Activated T-cell treated with anti-CD3 and anti-CD28 coated beads for 1 hour (primary cell): ENCODE results near the gene GPBP1L1.
"Not testable (repeated sequence)": the region's sequence is repeated elsewhere in the genome, so short reads cannot be mapped to it uniquely, and the experiment has no call there.

Source experiments
- DNase-seq: peaks from one replicate; pipeline ENCODE4 v3.0.0-alpha.2; 2020; ENCODE audit warnings: low read depth

Gene GPBP1L1

DNA sequence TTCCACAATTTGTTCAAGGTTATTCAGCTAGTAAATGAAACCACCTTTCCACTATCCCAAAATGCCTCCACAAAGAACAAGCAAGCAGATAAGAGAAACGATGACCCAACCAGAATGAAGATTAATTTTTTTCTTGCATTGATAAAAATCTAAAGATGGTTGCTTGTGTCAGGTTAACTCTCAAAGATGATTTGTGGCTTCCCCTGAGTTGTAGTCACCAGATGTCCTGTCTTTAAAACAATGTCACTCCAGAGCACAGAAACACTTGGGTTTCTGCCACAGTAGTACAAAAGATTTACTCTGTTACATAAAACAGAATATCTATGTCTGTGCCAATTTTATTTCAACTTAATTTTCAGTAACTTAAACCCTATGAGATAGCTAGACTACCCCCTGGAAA lies 51.1 kb downstream of the GPBP1L1 start:
- no peak for DNase-seq

DNA sequence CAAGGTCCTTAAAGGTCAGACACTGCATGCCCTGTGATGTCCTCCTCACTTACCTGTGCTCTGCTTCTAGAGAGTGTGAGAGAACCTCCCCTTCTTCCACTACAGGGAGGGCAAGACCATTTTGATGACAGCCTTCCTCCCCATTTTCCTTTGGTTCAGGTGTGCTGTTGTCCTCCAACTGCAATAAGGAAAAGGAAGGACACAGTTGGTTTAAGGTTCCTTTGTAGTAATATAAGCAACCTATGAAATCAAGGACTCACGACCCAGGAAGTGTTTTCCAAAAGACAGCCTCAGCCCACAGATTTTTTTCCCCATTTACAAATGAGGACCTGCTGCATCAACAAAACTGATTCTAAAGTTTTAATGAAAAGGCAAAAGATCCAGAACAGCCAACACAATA lies 55.9 kb downstream of the GPBP1L1 start:
- no peak for DNase-seq

DNA sequence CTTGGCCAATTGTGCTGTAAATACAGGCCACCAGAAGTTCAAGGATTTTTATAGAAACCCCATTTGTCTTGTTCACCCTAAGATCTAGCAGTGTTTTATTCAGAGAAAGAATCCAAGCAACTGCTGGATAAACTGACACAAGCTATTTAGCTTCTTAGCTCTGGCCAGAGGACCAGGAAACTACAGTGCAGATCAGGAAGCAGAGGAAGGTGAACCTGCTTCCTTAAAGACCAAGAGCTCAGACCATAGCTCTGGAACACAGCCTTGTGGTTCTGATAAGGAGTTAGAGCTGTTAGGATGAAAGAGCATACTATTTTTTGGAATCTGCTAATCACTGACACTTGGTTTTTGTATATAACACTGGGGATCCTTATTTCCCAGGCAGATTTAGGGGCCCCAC lies 57.3 kb downstream of the GPBP1L1 start:
- no peak for DNase-seq

DNA sequence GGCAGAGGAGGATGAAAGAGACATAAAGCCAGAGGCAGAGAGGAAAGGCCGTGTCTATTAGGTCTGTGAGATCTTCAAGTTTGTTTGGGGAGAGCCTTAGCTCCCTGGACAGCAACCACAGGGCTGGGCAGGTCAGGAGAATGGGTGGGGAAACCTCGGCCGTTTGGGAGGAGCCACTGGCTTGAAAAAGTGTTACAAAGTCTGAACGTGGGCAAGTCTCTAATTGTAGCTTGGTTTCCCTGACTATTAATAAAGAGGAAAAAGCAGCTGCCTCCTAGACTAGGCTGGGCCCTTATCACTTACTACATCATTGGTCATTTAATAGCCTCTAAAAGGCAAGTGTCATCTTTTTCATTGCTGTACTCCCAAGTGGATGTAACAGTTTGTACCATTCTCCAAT lies 62.4 kb downstream of the GPBP1L1 start, which contains the start of gene CCDC17:
Gene CCDC17 (minus strand): TSS at position 83 of the 400 bp plus-strand sequence. CDS start 145 bp downstream, outside the sequence.
- DNase-seq, result no peak

DNA sequence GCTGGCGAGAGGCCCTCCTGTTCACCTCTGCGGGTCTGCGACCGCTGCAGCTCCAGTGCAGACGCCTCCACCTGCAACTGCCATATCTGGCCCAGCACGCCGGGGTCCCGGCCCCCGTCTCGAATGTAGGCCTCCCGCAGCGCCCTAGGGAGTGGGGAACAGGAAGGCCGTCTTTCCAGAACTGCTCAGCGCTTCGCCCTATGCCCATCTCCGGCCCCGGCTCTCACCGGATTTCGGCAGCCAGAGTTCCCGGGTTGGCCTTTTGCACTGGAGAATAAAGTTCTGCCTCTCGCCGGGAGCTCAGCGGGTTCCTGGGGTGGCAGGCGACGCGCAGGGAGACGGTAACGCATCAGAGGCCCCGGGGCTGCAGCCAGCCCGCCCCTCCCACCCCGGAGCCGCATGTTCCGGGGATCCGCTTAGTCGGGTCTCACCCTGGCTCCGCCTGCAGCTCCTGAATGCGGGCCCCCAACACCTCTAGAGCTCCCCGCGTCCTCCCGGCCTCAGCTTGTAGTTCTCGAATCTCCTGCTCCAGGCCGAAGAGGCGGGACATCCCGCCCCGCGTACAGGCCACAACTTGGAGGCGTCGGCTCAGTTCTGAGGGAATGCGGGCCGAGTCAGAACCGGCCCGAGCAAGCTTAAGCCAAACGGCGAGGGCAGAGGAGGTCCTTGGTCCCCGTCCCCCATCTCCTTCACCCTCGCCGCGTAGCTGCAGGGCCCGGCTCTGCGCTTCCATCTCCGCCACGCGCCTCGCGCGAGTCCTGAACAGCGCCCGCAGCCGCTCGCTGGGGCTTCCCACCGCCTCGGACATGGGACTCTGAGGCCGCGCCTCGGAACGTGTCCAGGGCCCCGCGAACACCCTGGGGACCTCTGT lies 63.6 kb downstream of the GPBP1L1 start:
- DNase-seq, result no peak

DNA sequence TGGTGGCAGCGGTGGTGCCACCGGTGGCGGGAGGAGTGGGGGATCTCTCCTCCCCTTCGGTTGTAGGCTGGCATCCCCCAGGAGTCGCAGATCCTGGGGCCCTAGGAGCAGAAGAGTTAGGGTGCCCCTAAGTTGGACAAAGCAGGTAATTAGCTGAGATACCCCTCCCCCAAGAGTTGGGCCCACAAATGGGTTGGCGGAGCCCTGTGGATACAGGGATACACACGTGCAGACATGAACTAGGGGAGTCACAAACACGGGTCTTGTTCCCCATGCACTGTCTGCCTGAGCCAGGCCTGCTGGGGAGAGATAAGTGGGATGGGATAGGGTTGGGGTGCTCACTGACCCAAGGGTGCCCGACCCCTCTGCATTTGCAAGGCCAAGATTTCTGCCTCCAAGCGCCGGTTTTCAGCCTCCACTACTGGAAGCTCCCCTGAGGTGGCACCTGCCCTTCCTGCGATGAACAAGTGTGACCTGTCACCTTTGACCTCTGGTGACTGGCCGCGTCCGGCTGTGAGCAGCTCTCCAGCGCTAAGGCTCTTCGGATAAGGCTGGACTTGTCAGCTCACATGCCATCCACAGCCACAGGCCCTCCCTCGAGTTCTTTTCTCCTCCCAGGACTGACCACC lies 64.3 kb downstream of the GPBP1L1 start:
- no peak for DNase-seq

DNA sequence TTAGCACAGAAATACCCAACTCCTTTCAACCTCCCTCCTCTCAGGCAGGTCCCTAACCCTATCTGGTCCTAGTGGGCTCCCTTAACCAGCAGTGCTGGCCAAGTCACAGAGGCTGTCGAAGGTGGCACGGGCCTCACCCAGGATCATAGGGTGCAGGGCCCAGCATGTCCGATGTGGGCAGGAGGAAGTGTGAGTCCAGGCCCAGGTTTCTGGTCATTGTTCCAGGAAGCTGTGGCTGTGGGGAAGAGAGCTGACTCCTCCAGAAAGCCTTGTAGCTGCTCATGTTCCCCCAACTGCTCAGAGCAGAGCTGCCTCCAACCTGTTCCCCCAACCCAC lies 64.9 kb downstream of the GPBP1L1 start:
- DNase-seq, result no peak

DNA sequence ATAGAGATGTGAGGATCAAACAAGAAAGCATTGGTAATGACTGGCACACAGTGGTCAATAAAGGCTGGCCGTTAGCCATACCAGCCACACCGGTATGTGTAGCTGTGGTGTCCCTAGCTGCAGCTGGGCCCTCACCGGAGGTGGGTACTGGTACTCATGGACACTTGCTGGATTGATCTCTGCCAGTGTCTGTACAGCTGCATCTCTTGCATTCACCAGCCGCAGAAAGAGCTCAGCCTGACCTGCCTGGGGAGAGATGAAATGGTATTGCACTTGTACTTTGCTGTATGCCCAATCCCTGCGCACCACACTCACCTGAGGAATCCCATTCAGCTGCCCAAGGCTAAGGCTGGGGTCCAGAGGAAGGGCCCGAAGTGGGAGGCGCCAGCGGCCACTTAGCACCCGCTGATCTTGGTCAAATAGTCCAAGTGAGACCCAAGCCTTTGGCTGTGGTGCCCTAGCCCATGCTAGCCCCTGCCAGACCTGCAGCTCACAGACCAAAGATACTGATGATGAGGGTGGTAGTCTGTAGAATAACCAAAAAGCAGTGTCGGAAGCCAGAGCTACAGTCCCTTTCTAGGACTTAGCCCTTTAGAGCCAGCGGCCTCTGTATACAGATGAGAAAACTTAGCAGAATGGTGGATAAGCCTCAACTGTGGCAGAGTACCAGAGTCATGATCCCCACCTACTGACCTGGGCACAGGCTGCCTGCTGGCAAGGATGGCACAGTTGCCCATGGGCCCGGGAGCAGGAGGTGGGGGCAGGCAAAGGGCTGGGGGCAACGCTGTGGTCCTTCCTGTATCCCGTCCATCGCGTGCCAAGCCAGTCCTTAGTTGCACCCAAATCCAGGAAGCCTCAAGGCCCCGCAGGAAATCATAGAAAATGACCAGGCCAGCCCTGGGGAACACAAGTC lies 65.5 kb downstream of the GPBP1L1 start:
- no peak for DNase-seq

DNA sequence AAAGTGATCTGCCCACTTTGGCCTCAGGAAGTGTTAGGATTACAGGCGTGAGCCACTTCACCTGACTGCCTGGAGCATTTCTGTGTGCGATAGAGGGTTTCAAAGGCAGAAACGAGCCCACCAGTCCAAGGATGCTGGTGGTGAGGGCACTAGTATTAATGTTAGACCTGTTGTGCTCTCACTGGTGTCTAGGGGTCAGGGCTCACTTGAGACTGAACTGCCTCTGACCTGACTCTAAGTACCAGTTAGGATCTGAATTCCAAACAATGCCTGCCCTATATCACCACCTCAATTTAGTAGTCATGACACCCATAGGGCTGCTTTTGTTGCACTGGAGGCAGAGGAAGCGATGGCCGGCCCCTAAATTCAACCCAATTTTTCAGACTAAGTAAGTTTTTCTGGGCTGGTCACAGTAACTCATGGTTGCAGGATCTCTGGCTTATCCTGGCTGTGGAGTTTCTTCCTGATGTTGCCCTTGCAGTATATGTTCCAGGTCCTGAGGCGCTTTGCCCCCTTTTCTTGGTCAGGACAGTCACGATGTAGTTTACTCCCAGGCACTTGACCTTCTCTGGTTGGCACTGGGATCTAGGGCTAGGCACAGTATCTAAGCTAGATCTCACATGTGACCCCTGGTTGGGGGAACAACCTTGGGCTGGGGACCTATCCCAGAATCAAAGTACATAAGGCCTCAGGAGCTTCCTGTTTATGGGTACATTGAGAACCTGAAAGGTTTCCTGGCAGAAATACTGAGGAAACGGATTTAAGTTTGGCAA lies 67.0 kb downstream of the GPBP1L1 start:
- no peak for DNase-seq

DNA sequence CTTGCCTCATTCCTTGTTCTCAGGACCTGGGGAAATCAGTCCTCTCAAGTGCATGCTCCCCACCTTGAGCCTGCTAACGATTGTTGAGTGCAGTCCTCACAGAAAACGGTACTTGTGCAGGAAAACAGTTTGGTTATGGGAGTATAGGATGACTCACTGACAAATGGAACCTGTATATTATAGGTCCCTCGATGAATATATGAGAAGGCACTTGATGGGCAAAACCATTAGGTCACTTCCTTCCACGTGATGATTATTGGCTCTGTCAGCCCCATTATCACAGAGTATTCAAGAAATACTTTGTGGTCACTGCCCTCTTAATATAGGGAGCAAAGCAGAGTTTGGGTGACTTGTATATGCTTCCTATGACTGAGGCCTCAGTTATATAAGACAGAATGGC lies 68.7 kb downstream of the GPBP1L1 start:
- no peak for DNase-seq

DNA sequence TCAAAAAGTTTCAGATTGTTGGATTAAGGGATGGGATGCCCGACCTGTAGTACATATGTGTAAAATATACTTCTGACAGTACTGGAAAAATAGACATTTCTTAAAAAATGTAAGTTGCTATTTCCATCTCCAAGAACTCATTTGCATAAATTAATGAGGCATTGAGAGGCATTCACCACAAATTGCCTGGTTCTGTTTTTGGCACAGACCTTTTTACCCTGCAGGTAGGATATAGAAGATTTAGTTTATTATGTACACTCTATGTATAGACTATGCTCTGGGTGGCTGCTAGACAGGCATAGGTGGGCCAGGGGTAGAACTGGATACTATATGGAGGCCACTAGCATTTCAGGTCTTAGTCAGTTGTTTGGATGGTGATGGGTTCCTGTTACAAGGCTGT lies 70.4 kb downstream of the GPBP1L1 start:
- DNase-seq, result no peak

DNA sequence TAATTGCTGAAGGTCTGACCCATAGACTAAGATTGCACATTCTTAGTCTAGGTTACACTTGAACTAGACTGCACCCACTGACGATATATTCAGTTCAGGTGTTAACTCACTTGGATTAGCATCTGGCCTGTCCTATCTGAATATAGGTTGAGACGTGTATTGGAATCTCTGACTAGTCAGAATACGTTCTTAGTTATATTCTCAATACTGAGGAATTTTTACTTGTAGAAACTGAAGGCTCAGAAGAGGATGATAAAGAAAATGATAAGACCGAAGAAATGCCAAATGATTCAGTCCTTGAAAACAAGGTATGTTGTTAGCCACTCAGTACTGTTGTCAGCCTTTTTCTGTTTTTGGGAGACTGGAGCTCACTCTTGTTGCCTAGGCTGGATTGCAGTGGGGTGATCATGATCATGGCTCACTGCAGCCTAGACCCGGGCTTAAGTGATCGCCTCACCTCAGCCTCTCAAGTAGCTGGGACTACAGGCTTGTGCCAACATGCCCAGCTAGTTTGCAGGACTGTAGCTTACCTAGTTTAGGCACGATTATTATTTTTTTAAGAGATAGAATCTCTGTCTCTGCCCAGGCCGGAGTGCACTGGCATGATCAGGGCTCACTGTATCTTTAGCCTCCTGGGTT lies 73.3 kb downstream of the GPBP1L1 start:
- no peak for DNase-seq

DNA sequence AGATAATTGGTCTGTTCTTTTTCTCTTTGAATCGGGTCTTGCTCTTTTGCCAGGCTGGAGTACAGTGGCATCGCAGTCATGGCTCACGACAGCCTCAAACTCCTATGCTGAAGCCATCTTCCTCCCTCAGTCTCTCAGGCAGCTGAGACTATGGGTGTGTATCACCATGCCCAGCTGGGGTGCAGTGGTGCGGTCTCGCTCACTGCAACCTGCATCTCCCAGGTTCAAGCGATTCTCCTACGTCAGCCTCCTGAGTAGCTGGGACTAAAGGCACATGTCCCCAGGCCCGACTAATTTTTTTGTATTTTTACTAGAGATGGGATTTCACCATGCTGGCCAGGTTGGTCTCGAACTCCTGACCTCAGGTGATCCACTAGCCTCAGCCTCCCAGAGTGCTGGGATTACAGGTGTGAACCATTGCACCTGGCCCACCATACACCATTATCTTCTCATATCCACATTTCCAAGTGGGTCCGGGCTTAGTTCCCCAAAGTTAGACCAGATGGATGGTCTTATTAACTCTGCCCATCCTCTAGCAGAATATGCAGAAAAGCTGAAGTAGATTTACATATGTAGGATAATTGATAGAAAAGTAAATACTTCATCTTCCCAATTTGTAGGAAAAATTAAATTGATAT lies 75.6 kb downstream of the GPBP1L1 start:
- no peak for DNase-seq

DNA sequence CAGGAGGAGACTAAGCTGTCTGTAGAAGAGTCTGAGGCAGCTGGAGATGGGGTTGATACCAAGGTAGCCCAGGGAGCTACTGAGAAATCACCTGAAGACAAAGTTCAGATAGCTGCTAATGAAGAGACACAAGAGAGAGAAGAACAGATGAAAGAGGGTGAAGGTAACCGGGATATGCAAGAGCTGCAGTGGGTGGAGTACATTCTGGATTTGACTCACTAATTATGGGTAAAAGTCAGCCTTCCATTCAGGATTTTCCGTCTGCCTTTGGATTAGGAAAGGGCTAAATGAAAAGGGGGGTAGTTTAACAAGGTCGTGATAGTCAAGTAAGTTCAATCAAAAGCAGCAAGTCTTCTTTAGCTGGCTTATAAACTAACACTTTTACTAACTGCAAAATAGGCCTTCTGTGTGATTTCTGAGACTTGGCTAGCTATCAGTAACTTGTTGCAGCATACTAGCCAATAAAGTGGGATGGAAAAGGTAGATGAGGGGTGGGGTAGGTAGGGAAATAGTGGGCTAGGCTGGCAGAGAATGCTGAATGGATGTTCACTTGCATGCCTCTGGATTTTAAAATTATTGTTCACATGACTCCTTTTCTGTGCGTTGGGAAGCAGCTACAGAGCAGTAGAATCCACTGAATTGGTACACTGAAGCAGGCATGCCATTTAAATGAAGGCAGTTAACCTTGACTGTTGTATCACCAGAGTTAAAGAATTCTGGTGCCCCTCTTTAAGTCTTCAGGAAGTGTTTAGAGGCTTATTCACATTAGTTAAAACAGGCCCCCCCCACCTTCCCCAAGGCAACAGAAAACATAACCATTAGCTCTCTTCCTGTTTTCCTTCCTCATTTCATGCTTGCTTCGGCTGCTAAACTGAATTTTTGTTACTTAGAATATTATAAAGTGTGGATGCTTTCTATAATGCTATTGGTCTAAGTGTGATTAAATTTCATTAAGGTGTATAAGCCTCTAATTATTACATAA lies 77.9 kb downstream of the GPBP1L1 start:
- DNase-seq, result no peak

DNA sequence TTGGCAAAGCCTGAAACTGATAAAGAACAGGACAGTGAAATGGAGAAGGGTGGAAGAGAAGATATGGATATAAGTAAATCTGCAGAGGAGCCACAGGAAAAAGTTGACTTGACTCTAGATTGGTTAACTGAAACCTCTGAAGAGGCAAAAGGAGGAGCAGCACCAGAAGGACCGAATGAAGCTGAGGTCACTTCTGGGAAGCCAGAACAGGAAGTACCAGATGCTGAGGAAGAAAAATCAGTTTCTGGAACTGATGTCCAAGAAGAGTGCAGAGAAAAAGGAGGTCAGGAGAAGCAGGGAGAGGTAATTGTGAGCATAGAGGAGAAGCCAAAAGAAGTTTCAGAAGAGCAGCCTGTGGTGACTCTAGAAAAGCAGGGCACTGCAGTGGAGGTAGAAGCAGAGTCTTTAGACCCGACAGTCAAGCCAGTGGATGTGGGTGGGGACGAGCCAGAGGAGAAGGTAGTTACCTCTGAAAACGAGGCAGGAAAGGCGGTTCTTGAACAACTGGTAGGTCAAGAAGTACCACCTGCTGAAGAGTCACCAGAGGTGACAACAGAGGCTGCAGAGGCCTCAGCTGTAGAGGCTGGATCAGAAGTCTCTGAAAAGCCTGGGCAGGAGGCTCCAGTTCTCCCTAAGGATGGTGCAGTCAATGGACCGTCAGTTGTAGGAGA lies 78.8 kb downstream of the GPBP1L1 start:
- no peak for DNase-seq

DNA sequence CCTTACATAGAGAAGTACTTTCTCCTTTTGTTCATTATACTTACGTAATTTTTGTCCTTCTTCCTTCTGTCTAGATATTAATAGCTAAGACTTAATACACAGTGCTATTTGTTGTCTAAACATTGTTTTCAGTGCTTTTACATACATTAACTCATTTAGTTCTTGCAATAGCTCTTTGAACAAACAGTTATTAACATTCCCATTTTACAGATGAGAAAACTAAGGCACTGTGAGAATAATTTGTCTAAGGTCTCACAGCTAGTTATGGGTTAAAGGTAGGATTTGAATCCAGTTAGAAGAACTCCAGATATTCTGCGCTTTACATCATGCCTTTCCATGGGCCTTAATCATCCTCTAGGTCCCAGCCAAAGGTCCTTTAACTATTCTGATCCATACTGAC lies 82.1 kb downstream of the GPBP1L1 start:
- DNase-seq, result no peak

DNA sequence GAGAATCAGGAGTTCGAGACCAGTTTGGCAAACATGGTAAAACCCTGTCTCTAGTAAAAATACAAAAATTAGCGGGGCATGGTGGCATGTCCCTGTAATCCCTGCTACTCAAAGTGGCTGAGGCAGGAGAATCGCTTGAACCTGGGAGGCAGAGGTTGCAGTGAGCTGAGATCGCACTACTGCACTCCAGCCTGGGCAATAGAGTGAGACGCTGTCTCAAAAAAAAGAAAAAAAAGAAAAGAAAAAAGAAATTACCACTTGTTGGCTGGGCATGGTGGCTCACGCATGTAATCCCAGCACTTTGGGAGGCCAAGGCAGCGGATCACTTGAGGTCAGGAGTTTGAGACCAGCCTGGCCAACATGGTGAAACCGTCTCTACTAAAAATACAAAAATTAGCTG lies 89.6 kb downstream of the GPBP1L1 start:
- not testable (repeated sequence) for DNase-seq

DNA sequence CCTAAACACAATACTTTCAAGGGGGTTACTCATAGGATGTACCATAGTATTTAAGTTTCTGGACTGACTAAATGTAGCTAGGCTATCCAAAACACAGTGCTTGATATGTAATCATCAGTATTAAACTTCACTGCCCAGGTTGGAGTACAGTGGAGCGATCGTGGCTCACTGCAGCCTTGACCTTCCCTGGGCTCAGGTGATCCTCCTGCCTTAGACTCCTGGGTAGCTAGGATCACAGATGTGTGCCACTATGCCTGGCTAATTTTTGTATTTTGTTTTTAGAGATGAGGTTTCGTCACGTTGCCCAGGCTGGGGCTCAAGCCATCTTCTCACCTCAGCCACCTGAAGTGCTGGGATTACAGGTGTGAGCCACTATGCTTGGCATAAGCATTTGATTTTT lies 91.9 kb downstream of the GPBP1L1 start:
- DNase-seq, result no peak

DNA sequence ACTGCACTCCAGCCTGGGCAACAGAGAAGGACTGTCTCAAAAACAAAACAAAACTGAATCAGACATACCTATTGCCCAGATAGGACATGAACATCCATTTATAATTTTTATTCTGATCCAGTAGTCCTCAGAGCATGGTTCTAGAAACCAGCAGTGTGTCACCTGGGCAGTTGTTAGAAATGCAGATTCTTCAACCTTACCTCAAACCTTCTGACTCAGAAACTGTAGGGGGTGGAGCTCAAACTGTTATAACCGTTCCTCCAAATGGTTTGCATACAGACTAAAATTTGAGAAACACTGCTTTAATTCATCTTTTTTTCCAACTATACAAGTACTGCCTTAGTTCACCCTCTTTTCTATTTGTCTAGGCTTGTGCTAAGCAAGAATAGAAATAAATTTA lies 96.5 kb downstream of the GPBP1L1 start:
- no peak for DNase-seq
